ENCODE results near the gene CCDC188.

Gene CCDC188

GRCh38 chr22:20150381-20151275, at the start of gene CCDC188:
CCDC188 (minus strand) TSS chr22:20151055; CDS start chr22:20150986, 69 bp downstream.
- TF ChIP-seq CTCF (IDR thresholded peaks at IDR 0.05; ENCODE audit: unreplicated experiment in 3 of 3), result no peak
- Mint-ChIP-seq H3K4me3 (no peak within 1 kb of the TSS), H3K27me3 (ENCODE audit: low read depth) (no peaks in the 10 kb centered on the region), H3K27ac (no peak within 1 kb of the TSS), H3K36me3 (ENCODE audit: low read depth) (no peaks in the 10 kb centered on the region), H3K9me3 (no peaks in the 10 kb centered on the region), H3K4me1 (peaks cover 5% of the 10 kb centered on the region)

- no peak overlapping the region for H3K27ac Mint-ChIP-seq
- H3K4me1 Mint-ChIP-seq, result peaks cover 26% of the 10 kb centered on the region
- no peaks in the 10 kb centered on the region for H3K9me3 Mint-ChIP-seq
- TF ChIP-seq CTCF (IDR thresholded peaks at IDR 0.05; ENCODE audit: unreplicated experiment in 3 of 3), result no peak
- H3K4me3 Mint-ChIP-seq, result no peak overlapping the region
- peaks cover 18% of the 10 kb centered on the region for H3K27me3 Mint-ChIP-seq (ENCODE audit: low read depth)
- H3K36me3 Mint-ChIP-seq (ENCODE audit: low read depth), result no peaks in the 10 kb centered on the region
These were observed 49.1 kb upstream of the CCDC188 start for GRCh38 chr22:20199906-20200305.

- H3K27ac Mint-ChIP-seq, result no peak overlapping the region
These were observed 48.6 kb upstream of the CCDC188 start for GRCh38 chr22:20199413-20199842.

GRCh38 chr22:20198557-20199319, 47.9 kb upstream of the CCDC188 start:
- H3K36me3 Mint-ChIP-seq (ENCODE audit: low read depth), result no peaks in the 10 kb centered on the region

More at GRCh38 chr22:20199413-20199842, 48.6 kb upstream of the CCDC188 start:
- H3K27me3 Mint-ChIP-seq (ENCODE audit: low read depth), result peaks cover 18% of the 10 kb centered on the region
- H3K36me3 Mint-ChIP-seq (ENCODE audit: low read depth), result no peaks in the 10 kb centered on the region
- no peak overlapping the region for H3K4me3 Mint-ChIP-seq
- peaks cover 21% of the 10 kb centered on the region for H3K4me1 Mint-ChIP-seq
- no peak for TF ChIP-seq CTCF (IDR thresholded peaks at IDR 0.05; ENCODE audit: unreplicated experiment in 3 of 3)
- no peaks in the 10 kb centered on the region for H3K9me3 Mint-ChIP-seq

GRCh38 chr22:20197407-20198030, 46.7 kb upstream of the CCDC188 start:
- Mint-ChIP-seq H3K4me3 (no peak overlapping the region), H3K4me1 (peaks cover 15% of the 10 kb centered on the region), H3K36me3 (ENCODE audit: low read depth) (no peaks in the 10 kb centered on the region), H3K27ac (peak overlapping the region in 1 of 3 experiments; percentile 54), H3K9me3 (no peaks in the 10 kb centered on the region), H3K27me3 (ENCODE audit: low read depth) (peaks cover 14% of the 10 kb centered on the region)
- no peak for TF ChIP-seq CTCF (IDR thresholded peaks at IDR 0.05; ENCODE audit: unreplicated experiment in 3 of 3)

More at GRCh38 chr22:20198557-20199319, 47.9 kb upstream of the CCDC188 start:
- Mint-ChIP-seq H3K9me3 (no peaks in the 10 kb centered on the region), H3K4me1 (peaks cover 21% of the 10 kb centered on the region), H3K27ac (peak overlapping the region; percentile 29 to 54 (median 45)), H3K27me3 (ENCODE audit: low read depth) (peaks cover 18% of the 10 kb centered on the region), H3K4me3 (no peak overlapping the region)
- TF ChIP-seq CTCF (IDR thresholded peaks at IDR 0.05; ENCODE audit: unreplicated experiment in 3 of 3), result no peak

Data from nephron (organoid).